NCI-H748 treated with DMSO at 0.1 percent for 48 hours (cell line): Measurements from ENCODE around the gene MICAL2.
A peak's percentile ranks its signal among the peaks of the same experiment; 100 is the strongest.

ENCODE experiments used
- DNase-seq: peaks from one replicate; lab custom pipeline; 2025; lab: John Stamatoyannopoulos, UW

MICAL2 gene

DNA sequence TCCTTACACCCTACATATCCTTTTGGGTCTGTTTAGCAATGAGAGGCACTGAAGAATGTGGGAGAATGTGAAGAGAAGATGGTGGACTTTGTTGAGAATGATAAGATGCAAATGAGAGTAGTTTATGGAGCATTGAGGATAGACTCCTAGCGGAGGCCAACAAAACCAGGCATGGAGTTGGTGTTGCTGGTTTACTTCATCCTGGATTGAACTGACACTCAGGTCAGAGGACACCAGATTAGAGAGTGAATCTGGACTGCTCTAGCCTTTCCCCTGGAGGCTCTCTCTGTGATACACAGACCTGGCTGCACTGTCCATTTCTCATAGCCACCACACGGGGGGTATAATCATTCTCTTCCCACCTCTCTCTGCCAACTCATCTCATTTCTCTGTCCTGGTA lies 98.7 kb downstream of the MICAL2 start:
- no peak for DNase-seq

DNA sequence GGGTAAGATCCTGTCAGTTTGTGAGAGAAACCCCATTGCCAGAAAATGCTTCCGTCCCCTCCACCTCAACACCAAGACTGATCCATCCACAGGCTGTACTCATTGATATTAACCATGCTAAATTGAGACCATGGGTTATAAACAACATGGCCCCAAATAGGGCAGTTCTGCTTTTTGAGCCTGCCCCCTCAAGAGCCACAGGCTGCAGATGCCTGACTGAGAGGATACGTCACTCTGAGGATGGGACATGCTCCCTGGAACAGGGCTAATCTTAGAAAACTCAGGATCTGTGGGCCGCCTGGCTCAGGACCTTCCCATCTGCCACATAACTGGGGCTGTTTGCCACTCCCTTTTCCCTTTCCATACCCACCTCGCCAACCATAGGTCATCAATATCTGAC lies 99.8 kb downstream of the MICAL2 start:
- DNase-seq = no peak

DNA sequence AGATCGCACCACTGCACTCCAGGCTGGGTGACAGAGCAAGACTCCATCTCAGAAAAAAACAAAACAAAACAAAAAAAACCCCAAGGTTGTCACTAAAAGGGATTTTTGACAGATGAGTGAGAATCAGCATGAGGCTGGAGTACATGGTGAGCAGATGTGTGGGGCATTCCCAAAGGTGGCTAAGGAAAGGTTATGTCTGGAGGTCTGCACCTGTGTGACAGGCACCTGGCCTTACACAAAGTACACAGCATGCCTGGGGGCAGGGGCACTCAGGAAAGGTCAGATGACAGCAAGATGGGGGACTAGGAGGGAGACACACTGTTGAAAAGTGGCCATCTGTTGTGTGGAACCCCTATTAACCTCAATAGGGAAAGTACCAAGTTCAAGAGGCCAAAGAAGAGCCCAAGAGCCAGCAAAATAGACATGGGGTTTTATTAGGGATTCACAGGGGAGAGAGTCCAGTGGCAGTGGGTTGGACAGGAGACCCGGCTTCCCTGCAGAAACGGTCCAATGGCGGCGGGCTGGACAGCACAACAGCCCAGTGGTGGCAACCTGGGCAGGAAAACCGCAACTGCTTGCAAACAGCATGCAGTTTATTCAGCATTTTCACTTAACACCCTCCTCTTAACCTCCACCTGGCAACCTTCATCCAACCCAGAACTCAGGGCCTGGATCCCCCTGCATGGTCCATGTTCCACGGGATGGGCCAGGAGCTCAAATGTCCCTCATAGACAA lies 101.1 kb downstream of the MICAL2 start:
- DNase-seq = no peak

DNA sequence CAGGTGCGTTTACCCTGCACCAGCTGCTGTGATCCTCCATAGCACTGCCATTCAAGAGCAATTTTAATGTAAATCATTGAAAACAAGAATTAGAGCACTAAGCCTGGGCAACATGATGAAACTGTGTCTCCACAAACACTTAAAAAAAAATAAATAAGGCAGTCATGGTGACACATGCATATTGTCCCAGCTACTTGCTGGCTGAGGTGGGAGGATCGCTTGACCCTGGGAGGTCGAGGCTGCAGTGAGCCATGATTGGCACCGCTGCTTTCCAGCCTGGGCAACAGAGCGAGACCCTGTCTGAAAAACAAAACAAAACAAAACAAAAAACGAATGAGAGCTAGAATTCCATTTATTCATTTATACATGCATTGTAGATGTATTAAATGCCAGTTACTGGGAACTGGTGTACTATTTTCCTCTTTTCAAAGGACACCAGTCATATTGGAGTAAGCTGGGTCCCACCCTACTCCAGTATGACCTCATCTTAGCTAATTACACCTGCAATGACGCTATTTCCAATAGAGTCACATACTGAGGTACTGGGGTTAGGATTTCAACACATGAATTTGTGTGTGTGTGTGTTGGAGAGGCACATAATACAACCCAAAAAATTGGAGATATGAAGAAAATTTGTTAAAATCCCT lies 101.9 kb downstream of the MICAL2 start:
- no peak for DNase-seq

DNA sequence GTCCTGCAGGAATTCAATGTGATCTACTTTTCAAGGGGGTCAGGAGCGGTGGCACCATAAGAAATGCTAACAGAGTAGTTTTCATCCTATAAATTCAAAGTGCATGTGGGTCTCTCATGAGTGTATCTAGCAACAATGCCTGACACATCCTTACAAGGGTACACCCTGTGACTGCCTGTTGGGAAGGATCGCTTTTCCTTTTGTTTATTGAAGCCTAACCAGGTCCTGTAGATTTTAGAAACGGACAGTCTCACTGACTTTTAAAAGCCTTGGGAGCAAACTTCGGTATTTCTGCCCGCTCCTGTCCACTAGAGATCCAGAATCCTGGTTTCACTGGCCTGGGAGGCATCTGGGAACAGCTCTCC lies 102.4 kb downstream of the MICAL2 start:
- DNase-seq = no peak

DNA sequence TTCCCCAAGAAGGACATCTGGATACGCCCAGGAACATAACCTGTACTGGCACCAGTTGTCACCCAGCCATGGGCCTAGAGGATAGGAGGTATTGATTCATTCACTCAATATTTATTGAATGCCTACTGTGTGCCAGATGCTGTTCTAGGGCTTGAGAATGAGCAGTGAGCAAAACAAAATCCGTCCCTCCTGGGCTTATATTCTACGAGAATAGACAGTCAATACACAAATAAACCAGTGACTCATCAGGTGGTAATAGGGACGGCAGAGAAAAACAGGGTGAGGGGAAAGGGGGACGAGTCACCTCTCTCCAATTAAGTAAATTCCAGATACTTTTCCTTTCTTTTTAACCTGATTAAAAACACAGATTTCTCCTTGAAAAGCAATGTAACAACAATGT lies 103.5 kb downstream of the MICAL2 start:
- no peak for DNase-seq

DNA sequence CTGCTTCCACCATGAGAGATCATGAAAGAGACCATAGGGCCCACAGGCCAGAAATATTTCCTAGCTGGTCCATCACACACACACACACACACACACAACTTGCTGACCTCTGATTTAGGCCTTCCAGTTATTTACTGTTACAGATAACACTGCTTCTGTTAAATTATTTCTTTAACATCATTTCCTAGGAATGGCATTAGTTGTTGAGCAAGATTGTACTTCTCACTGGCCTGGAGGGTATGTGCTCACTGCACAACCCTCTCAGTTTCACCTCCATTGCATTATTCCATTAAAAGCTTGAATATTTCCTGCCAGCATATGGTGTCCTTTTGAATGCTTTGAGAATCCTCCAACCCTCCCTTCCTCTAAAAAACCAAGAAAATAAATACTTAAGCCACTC lies 104.4 kb downstream of the MICAL2 start:
- no peak for DNase-seq

DNA sequence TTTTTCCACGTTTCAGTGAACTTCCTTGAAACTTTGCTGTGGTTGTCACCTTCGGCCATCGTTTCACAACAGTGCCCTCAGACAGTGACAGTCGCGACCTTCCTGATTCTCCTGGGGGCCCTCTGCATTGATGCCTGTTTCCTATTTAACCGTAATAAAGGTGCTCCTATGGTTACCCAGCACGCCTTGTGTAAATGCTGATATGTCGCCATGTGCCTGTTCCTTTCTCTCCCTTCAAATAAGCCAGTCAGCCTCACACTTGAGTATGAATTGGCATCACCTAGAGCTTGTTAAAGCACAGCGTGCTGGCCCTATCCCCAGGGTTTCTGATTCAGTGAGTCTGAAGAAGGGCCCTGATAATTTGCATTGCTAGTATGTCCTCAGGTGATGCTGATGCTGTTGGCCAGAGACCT lies 104.8 kb downstream of the MICAL2 start:
- peak; percentile 89 for DNase-seq

DNA sequence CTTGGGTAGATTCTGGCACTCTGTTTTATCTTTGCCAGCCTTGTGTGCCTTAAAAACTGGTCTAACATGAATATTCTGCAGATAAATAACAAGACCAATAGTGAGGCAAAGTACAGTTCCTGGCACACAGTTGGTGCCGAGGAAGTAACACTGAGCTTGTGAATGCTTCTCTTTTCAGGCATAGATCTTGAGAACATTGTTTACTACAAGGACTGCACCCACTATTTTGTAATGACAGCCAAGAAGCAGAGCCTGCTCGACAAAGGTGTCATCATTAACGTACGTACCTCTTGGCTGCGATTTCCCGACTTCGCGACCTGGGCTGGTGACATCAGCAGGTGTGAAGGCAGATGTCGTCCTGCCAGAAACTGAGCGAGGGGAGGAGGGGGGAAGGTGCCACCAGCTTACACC lies 105.7 kb downstream of the MICAL2 start:
- DNase-seq = no peak

DNA sequence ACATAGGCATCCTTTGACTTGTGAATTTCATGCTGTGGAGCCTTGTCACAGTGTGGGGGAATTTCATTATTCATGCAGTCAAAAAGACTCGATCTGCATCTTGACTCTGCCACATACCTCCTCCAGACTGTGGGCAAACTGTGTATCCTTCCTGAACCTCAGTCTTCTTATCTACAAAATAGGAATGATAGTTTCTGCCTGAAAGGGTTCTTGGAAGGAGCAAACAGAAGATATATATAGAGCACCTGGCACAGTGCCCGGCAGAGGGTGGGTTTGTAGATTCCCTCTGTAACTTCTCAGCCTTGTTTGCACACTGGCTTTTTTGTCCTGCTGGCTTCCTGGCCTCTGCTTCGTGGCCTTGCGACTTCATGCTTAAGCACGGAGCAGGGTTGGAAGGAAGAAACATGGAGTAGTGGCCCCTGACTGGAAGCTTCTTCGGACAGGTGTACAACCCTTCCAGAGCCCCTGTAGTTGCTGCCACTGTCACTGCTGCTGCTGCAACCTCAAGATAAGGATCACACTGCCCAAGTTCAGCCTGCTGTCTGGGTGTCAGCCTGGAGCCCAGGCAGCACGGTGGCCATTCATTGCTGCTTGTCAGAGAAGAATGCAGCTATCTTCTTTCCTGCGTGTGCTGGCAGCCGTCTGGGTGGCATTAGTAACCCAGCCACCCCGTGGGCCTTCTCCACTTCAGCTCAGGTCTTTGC lies 106.4 kb downstream of the MICAL2 start:
- no peak for DNase-seq

DNA sequence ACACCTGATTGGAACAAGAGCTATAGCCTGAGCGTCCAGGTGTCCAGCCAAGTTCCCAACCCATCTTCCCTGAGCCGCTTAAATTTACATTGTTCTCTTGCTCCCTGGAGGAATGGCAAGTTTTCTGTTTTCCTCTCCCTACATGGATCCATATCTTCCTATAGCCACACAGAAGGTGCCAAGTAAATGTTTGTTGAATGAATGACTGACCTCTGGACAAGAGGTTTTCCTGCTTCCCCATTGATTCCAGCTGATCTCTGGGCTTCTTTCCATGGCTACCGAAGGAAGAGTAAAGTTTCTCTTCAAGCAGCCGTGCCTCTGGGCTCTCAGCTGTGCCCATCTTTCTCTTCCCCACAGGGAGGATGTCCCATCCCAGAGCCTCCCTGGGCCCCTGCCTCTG lies 107.5 kb downstream of the MICAL2 start:
- DNase-seq = no peak

DNA sequence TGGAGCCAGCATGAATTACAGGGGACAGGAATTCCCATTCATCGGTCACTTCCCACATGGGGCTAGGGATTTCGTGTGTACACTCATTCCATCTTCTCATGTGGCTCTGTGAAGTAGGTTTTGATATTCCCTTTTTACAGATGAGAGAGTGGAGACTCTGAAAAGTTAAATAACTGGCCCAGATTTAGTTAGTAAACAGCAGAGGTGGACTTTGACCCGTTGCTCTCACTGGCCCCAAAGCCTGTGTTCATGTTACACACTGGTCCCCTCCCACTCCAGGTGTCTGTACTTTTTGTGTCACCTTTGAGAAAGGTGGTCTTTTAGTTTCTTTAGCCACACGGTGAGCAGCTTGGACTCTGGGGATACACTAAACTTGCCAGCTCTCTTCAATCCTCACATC lies 108.5 kb downstream of the MICAL2 start:
- no peak for DNase-seq

DNA sequence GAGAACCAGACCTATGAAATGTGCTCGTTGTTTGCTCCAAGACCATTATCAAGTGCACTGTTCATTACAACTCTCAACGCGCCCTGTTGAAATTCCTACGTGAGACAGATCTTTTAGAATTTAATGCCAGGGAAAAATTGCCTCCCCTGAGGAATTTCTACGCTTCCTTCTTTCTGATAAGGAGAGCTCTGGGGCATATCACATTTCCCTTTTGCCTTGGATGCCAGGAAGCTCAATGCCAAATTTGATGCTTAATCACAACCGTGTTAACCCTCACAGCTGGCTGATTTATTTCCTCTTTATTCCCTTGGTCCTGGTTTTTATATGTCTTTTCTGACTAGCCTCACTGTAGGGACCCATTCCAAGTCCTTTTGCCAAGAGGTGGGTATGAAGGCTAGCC lies 109.4 kb downstream of the MICAL2 start:
- no peak for DNase-seq

DNA sequence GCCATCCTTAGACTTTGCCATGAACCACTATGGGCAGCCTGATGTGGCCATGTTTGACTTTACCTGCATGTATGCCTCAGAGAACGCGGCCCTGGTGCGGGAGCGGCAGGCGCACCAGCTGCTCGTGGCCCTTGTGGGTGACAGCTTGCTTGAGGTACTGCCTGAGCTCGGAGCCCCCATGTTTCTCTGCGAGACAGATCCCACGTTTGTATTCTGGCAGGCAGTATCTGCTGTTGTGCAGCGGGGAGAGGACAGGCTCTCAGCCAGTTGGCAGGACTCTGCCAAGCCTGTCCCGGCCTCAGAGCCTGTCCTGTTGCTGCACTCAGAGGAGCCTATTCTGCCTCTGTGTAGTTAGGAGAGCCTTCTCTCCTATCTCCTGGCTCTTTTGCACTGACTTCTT lies 109.9 kb downstream of the MICAL2 start:
- no peak for DNase-seq

DNA sequence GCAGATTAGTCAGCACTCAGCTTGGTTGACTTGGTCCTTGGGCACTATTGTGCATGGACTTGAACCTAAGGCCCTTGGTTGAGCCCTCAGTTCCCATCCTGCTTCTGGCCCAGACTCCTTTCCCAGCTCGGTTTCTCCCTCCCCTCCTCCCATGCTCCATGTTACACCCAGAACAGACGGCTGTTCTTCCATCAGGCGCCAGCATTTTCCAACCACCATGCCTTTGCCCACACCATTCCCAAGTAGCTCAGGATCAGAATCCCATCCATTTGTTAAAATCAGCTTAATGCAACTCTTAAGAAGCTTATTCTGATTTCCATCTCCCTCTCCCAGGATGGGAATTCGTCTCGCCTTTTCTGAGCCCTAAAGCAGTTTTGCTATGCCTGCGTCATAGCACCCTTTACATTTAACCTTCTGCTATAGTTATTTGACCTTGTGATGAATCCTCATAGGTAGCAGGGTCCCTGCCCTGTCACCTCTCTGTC lies 110.7 kb downstream of the MICAL2 start:
- no peak for DNase-seq

DNA sequence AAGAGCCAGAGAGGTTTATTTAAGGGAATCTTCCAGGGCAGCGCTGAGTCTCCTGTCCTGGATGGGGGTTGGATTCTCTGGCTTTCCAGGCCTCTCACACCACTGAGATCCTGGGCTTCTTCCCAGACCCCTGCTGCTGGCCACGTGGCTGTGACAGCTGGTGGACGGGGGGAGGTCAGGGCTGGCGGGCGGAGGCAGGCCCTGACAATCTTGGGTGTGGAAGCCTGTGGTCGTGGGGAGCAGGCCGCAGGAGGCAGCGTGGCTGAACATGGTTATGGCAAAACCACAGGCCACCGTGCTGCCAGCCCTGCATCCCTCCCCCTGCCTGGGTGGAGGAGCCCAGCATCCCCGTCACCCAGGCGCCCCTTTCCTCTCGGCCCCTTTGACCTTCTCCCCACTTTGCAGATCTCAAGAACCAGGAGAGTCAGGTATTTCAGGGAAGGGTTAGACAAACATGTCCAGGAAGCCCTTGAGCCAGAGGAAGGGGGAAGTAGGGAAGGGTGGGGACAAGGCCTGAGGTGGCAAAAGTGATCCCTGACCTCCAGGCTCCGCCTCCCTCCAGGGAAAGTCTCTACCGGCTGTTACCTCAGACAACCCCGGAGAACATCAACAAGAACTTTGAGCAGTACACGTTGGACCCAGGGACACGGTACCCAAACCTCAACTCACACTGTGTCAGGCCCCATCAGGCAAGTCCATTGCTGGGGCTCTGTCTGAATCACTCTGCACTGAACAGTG lies 111.8 kb downstream of the MICAL2 start:
- no peak for DNase-seq

DNA sequence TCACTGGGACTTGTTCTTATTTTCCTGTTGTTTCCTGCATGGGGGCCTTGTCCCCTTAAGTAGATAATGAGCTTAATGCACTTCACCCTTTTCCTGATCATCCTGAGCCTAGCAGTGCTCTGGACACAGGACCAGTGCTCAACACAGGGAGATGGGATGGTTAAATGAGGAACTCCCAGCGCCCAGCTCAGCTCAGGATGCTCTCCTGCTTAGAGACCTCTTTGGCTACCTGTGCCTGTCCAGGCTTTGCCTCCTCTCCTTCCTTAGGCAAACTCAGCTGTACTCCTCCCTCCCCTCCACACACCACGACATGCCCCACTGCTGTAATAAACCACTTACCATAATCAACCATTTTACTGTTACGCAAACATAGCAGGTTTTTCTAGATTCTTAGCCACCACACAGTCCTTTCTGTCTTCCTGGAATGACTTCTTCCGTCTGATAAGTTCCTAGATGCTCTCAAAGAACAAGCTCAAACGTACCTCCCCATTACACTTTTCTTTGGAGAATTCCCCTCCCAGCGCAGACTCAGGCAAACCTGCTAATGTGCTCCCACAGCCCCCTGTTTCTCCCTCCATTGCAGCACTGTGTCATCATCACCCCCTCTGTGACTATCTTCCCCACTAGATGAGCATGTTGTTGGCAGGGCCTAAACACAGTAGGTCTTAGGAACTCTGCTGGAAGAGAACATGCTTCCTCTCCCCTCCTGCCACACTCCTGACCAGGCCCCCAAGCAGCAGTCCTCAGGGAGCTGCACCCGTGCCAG lies 113.6 kb downstream of the MICAL2 start:
- peak; percentile 20 for DNase-seq

DNA sequence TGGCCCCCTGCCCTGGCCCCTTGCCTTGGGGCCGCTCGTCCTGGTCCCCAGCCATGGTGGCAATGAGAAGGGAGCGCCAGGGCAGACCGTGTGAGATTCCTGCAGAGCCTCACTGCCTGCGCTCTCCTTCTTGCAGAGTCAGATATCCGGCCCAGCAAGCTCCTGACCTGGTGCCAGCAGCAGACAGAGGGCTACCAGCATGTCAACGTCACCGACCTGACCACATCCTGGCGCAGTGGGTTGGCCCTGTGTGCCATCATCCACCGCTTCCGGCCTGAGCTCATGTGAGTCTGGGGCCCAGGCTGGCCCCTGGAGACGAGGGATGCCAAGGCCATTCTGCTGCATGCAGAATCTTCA lies 114.1 kb downstream of the MICAL2 start:
- DNase-seq = no peak

DNA sequence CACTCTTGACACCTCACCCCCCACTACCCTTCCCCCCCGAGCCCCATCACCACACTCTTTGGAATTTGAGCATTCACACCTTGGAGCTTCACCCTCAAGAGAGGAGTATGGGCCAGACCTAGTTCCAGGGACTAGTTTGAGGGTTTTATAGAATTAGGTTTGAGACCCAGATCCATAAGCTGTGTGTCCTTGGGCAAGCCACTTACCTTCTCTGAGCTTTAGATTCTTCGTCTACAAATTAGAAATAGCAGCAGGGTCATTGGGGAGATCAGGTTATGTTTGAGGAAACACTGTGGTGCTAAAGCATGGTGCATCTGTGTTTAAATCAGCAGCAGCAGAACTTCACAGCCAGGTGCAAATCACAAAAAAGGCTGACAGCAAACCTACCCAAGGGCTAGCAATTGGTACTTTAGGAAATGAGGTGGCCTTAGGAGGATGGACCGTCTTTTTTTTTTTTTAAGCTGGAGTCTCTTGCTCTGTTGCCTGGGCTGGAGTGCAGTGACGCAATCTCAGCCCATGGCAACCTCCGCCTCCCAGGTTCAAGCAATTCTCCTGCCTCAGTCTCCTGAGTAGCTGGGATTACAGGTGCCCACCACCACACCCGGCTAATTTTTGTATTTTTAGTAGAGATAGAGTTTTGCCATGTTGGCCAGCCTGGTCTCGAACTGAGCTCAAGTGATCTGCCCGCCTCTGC lies 114.8 kb downstream of the MICAL2 start:
- DNase-seq = no peak

DNA sequence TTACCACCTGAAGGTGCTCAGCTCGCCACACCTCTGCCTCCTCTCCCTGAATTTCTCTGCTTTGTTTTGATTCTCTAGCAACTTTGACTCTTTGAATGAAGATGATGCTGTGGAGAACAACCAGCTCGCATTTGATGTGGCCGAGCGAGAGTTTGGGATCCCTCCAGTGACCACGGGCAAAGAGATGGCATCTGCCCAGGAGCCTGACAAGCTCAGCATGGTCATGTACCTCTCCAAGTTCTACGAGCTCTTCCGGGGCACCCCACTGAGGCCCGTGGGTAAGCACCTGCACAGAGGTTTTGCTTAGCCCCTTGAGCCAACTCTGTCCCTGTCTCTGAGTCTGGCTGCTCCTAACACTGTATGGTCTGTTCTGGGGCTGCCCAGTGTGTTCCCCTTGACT lies 115.7 kb downstream of the MICAL2 start:
- DNase-seq = no peak
